NCI-H1694 treated with DMSO at 0.1 percent for 48 hours (cell line): ENCODE results near the gene UBE2Q1.
A peak's percentile ranks its signal among the peaks of the same experiment; 100 is the strongest.

ENCODE experiments used
- DNase-seq: peaks from one replicate; lab custom pipeline; 2025; lab: John Stamatoyannopoulos, UW

Gene UBE2Q1

GRCh38 chr1:154557939-154558719, at the start of gene UBE2Q1:
TSS of gene UBE2Q1 (minus strand) at chr1:154558662. CDS start at chr1:154558553, 109 bp downstream.
- no peak for DNase-seq

GRCh38 chr1:154607609-154608396, 49.3 kb upstream of the UBE2Q1 start, which contains the start of gene ADAR:
TSS of gene ADAR (minus strand) at chr1:154608186. CDS start at chr1:154608006, 180 bp downstream.
- peak; percentile 87 for DNase-seq

- DNase-seq = peak; percentile 56
Measured at GRCh38 chr1:154607106-154607608, 48.7 kb upstream of the UBE2Q1 start.

- no peak for DNase-seq
Measured at GRCh38 chr1:154605534-154605933, 47.1 kb upstream of the UBE2Q1 start.

GRCh38 chr1:154603317-154603716, 44.9 kb upstream of the UBE2Q1 start:
- no peak for DNase-seq

- DNase-seq = no peak
Measured at GRCh38 chr1:154599658-154600057, 41.2 kb upstream of the UBE2Q1 start.

GRCh38 chr1:154598871-154599635, 40.6 kb upstream of the UBE2Q1 start:
- DNase-seq = no peak

- DNase-seq = no peak
Measured at GRCh38 chr1:154595621-154596020, 37.2 kb upstream of the UBE2Q1 start.

- DNase-seq = no peak
Measured at GRCh38 chr1:154594811-154595210, 36.3 kb upstream of the UBE2Q1 start.

GRCh38 chr1:154593390-154593789, 34.9 kb upstream of the UBE2Q1 start:
- no peak for DNase-seq

GRCh38 chr1:154591206-154591605, 32.7 kb upstream of the UBE2Q1 start:
- no peak for DNase-seq

- DNase-seq = no peak
Measured at GRCh38 chr1:154590756-154591155, 32.3 kb upstream of the UBE2Q1 start.

- DNase-seq = no peak
Measured at GRCh38 chr1:154589780-154590179, 31.3 kb upstream of the UBE2Q1 start.

GRCh38 chr1:154586641-154587040, 28.2 kb upstream of the UBE2Q1 start:
- no peak for DNase-seq

GRCh38 chr1:154586231-154586630, 27.8 kb upstream of the UBE2Q1 start:
- no peak for DNase-seq

GRCh38 chr1:154584267-154584994, 26.0 kb upstream of the UBE2Q1 start:
- DNase-seq = no peak

GRCh38 chr1:154583773-154584172, 25.3 kb upstream of the UBE2Q1 start:
- DNase-seq = peak; percentile 53

- no peak for DNase-seq
Measured at GRCh38 chr1:154582885-154583284, 24.4 kb upstream of the UBE2Q1 start.

- no peak for DNase-seq
Measured at GRCh38 chr1:154581766-154582165, 23.3 kb upstream of the UBE2Q1 start.

GRCh38 chr1:154579374-154579773, 20.9 kb upstream of the UBE2Q1 start:
- DNase-seq = no peak

GRCh38 chr1:154578058-154578418, 19.6 kb upstream of the UBE2Q1 start:
- peak; percentile 41 for DNase-seq
